ENCODE data around the gene VASN.

Gene VASN

DNA sequence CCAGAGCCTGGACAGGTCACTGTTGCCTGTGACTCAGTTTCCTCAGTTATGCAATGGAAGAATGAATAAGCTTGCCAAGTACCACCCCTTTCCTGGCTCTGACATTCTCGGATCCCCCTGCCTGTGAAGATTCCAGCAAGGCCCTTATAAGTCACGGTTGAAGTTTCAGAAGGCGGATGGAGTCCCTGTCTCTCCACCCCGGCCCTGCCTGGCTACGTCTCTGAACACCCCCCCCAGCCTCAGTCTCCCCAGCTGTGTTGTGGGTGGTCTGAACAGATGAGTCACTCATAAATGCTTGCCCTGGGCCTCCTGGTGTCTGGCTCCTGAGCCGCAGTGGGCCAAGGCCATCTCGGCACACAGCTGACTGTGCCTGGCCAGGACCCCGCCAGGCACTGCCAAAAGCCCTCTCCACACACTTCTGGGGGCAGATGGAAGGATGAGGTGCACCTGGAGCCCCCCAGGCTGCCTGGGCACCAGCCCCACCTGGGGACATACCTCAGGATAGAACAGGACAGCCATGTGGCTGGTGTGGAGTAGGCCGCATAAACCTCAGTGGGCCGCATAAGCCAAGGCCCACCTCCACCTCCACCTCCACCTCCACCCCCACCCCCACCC lies 15.4 kb downstream of the VASN start:
- H3K79me2 ChIP-seq (ENCODE audit: low read length): peaks cover 4% of the 10 kb centered on the region; the same call in 1 of the 2 replicates
- no peak overlapping the region for H3K27ac ChIP-seq (ENCODE audit: low read length)
- no peaks in the 10 kb centered on the region for H3F3A ChIP-seq (ENCODE audit: insufficient read depth, low read length)
- H3K9me3 ChIP-seq (replicated peaks; ENCODE audit: insufficient read depth, low read length): no peaks in the 10 kb centered on the region
- no peaks in the 10 kb centered on the region for H3K4me1 ChIP-seq (ENCODE audit: low read length)
- no peak for DNase-seq
- H3K27me3 ChIP-seq (replicated peaks; ENCODE audit: insufficient read depth, low read length): no peaks in the 10 kb centered on the region
- no peaks in the 10 kb centered on the region for H4K20me1 ChIP-seq (ENCODE audit: insufficient read depth, low read length)
- H3K4me3 ChIP-seq (ENCODE audit: low read length): no peak overlapping the region
- no peak overlapping the region for H2AFZ ChIP-seq (ENCODE audit: low read length)
- peaks cover 3% of the 10 kb centered on the region; the same call in 1 of the 2 replicates for H3K36me3 ChIP-seq (replicated peaks; ENCODE audit: insufficient read depth, low read length)
- no peaks in the 10 kb centered on the region for H3K9me2 ChIP-seq (replicated peaks; ENCODE audit: insufficient read depth, low read length)
- no peak overlapping the region for H3K9ac ChIP-seq (ENCODE audit: low read length)
- TF ChIP-seq, protein P1, sequence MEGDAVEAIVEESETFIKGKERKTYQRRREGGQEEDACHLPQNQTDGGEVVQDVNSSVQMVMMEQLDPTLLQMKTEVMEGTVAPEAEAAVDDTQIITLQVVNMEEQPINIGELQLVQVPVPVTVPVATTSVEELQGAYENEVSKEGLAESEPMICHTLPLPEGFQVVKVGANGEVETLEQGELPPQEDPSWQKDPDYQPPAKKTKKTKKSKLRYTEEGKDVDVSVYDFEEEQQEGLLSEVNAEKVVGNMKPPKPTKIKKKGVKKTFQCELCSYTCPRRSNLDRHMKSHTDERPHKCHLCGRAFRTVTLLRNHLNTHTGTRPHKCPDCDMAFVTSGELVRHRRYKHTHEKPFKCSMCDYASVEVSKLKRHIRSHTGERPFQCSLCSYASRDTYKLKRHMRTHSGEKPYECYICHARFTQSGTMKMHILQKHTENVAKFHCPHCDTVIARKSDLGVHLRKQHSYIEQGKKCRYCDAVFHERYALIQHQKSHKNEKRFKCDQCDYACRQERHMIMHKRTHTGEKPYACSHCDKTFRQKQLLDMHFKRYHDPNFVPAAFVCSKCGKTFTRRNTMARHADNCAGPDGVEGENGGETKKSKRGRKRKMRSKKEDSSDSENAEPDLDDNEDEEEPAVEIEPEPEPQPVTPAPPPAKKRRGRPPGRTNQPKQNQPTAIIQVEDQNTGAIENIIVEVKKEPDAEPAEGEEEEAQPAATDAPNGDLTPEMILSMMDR (IDR thresholded peaks at IDR 0.05; ENCODE audit: low read length): no peak
- TF ChIP-seq EZH2phosphoT487 (IDR thresholded peaks at IDR 0.05; ENCODE audit: low read length) (no peak), EZH2 (optimal IDR thresholded peaks at IDR 0.05; ENCODE audit: low read depth, low read length) (no peak)
- no peak overlapping the region for H3K4me2 ChIP-seq (ENCODE audit: low read depth, low read length)

DNA sequence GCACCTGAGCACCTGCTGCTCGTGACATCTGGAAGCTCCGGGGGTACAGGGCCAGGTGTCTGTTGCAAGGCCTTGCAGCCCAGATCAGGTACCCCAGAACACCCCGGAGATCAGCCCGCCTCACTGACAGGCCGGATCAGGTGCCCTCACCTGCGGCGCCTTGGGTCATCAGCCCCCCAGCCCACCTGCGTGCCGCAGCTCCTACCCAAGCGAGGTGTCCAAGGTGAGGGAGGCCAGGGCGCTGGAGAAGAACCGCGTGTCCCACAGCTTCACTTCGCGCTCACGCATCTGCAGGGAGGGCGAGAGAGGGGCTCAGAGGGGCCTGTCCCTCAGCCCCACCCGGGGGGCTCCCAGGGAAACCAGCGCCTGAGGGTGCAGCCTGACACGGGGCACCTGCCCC lies 16.1 kb downstream of the VASN start:
- no peaks in the 10 kb centered on the region for H3K9me3 ChIP-seq (replicated peaks; ENCODE audit: insufficient read depth, low read length)
- H3K4me2 ChIP-seq (ENCODE audit: low read depth, low read length): no peak overlapping the region
- no peaks in the 10 kb centered on the region for H4K20me1 ChIP-seq (ENCODE audit: insufficient read depth, low read length)
- H3K9me2 ChIP-seq (replicated peaks; ENCODE audit: insufficient read depth, low read length): no peaks in the 10 kb centered on the region
- H3K36me3 ChIP-seq (replicated peaks; ENCODE audit: insufficient read depth, low read length): peaks cover 3% of the 10 kb centered on the region; the same call in 1 of the 2 replicates
- H3K9ac ChIP-seq (ENCODE audit: low read length): no peak overlapping the region
- TF ChIP-seq, protein P1 (IDR thresholded peaks at IDR 0.05; ENCODE audit: low read length): no peak
- TF ChIP-seq EZH2phosphoT487 (IDR thresholded peaks at IDR 0.05; ENCODE audit: low read length) (no peak), EZH2 (optimal IDR thresholded peaks at IDR 0.05; ENCODE audit: low read depth, low read length) (no peak)
- no peaks in the 10 kb centered on the region for H3F3A ChIP-seq (ENCODE audit: insufficient read depth, low read length)
- H3K4me3 ChIP-seq (ENCODE audit: low read length): no peak overlapping the region
- H3K27ac ChIP-seq (ENCODE audit: low read length): no peak overlapping the region
- H2AFZ ChIP-seq (ENCODE audit: low read length): no peak overlapping the region
- no peaks in the 10 kb centered on the region for H3K27me3 ChIP-seq (replicated peaks; ENCODE audit: insufficient read depth, low read length)
- peaks cover 8% of the 10 kb centered on the region; the same call in 1 of the 2 replicates for H3K79me2 ChIP-seq (ENCODE audit: low read length)
- no peak for DNase-seq
- no peaks in the 10 kb centered on the region for H3K4me1 ChIP-seq (ENCODE audit: low read length)

DNA sequence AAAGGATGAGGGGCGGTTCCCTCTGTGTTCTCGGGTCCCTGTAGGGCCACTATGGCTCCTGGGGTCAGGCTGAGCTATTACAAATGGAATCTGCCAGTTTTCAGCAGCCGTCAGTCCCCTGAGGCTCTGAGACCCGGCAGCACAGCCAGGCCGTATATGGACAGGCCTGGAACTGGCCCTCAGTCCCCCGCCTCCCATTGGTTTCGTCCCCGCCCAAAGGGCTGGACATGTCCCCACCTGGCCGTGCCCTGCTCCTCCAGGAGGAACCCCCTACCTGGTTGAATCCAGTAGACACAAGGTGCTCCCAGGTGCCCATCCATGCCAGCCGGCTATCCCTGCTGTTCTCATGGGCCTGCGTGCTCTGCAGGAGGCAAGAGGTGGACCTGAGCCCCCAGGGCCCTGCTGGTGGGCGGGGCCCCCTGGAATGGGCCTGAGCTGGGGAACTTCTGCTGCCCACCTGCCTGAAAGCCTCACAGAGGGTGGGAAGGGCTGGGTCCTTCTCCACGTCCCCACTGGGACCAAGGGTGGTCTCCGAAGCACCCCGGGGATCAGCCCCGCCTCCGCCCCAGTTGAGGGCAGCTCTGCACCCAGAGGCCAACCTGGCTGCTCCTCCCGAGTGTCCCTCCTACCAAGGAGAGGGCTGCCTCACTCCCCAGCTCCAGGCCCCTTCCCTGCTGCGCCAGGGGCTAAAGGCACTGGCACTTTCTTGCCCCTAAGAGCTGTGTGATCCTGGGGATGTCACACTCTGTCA lies 16.8 kb downstream of the VASN start:
- Histone ChIP-seq H3K27me3 (replicated peaks; ENCODE audit: insufficient read depth, low read length) (no peaks in the 10 kb centered on the region), H3K4me2 (ENCODE audit: low read depth, low read length) (no peak overlapping the region), H3K27ac (ENCODE audit: low read length) (no peak overlapping the region), H3K36me3 (replicated peaks; ENCODE audit: insufficient read depth, low read length) (peaks cover 3% of the 10 kb centered on the region; the same call in 1 of the 2 replicates), H3K9me2 (replicated peaks; ENCODE audit: insufficient read depth, low read length) (no peaks in the 10 kb centered on the region), H3K9ac (ENCODE audit: low read length) (no peak overlapping the region), H4K20me1 (ENCODE audit: insufficient read depth, low read length) (no peaks in the 10 kb centered on the region), H3K4me1 (ENCODE audit: low read length) (no peaks in the 10 kb centered on the region), H3K9me3 (replicated peaks; ENCODE audit: insufficient read depth, low read length) (no peaks in the 10 kb centered on the region), H3F3A (ENCODE audit: insufficient read depth, low read length) (no peaks in the 10 kb centered on the region), H3K4me3 (ENCODE audit: low read length) (no peak overlapping the region), H3K79me2 (ENCODE audit: low read length) (peaks cover 14% of the 10 kb centered on the region; the same call in 1 of the 2 replicates), H2AFZ (ENCODE audit: low read length) (no peak overlapping the region)
- no peak for DNase-seq
- TF ChIP-seq EZH2phosphoT487 (IDR thresholded peaks at IDR 0.05; ENCODE audit: low read length) (no peak), EZH2 (optimal IDR thresholded peaks at IDR 0.05; ENCODE audit: low read depth, low read length) (no peak)
- TF ChIP-seq, protein P1 (IDR thresholded peaks at IDR 0.05; ENCODE audit: low read length): no peak
